GM18507 (cell line): ENCODE results near the gene TRIM49.
"Not testable (repeated sequence)": the region's sequence is repeated elsewhere in the genome, so short reads cannot be mapped to it uniquely, and the experiment has no call there.

Source experiments
- DNase-seq: peaks from one replicate; pipeline ENCODE4 v3.0.0; 2011; ENCODE audit warnings: low read depth; ENCODE audit not compliant: insufficient read length; ENCODE audit errors: extremely low spot score
- FAIRE-seq: peaks from 2 replicates; lab custom pipeline; 2011; peaks lifted over from hg19 to GRCh38; lab: Jason Lieb, UNC

TRIM49 gene, protein sequence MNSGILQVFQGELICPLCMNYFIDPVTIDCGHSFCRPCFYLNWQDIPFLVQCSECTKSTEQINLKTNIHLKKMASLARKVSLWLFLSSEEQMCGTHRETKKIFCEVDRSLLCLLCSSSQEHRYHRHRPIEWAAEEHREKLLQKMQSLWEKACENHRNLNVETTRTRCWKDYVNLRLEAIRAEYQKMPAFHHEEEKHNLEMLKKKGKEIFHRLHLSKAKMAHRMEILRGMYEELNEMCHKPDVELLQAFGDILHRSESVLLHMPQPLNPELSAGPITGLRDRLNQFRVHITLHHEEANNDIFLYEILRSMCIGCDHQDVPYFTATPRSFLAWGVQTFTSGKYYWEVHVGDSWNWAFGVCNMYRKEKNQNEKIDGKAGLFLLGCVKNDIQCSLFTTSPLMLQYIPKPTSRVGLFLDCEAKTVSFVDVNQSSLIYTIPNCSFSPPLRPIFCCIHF

GRCh38 chr11:89808475-89808874 is at the start of gene TRIM49:
TSS of gene TRIM49 (minus strand) at chr11:89808575. CDS start at chr11:89804469, 4,106 bp downstream.
- DNase-seq, FAIRE-seq: not testable (repeated sequence)

DNA sequence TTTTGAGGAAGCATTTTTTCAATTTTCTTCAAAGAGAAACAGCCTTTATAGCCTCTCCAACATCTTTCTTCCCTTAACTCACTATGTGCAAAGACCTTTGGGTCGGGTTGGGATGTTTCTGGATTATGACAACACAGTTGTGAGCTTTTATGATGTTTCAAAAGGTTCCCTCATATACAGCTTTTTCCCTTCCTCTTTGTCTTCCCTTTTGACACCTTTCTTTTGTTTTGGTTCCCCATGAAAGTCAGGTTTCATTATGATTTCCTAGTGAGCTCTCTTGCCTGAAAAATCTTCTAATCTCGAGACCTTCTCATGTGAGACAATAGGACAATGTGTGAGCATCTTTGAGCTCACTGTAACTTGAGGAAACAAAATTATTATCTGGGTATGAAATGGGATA is 18.3 kb upstream of the TRIM49 start:
- DNase-seq, FAIRE-seq: not testable (repeated sequence)

DNA sequence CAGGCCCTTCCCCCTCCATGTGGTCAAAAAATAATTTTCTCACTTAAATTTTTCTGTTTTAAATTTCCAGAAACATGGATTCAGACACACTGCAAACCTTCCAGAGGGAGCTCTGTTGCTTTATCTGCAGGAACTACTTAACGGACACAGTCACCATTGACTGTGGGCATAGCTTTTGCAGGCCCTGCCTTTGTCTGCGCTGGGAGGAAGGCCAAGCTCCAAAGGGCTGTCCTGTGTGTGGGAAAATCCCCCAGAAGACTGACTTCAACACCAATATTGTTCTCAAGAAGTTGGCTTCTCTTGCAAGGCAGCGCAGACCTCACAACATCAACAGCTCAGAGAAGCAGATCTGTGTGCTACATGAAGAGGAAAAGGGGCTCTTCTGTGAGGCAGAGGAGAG is 11.6 kb upstream of the TRIM49 start:
- not testable (repeated sequence) for DNase-seq, FAIRE-seq

DNA sequence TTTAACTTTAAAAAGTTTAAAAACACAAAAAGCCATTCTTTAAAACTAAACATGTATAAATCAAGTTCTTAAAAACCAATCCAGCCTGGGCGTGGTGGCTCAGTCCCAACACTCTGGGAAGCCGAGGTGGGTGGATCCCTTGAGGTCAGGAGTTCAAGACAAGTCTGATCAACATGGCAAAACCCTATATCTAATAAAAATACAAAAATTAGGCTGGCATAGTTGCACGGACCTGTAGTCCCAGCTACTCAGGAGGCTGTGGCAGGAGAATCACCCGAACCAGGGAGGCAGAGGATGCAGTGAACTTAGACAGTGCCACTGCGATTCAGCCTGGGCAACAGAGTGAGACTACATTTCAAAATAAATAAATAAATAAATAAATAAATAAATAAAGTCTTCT is 5.2 kb upstream of the TRIM49 start:
- not testable (repeated sequence) for DNase-seq, FAIRE-seq

DNA sequence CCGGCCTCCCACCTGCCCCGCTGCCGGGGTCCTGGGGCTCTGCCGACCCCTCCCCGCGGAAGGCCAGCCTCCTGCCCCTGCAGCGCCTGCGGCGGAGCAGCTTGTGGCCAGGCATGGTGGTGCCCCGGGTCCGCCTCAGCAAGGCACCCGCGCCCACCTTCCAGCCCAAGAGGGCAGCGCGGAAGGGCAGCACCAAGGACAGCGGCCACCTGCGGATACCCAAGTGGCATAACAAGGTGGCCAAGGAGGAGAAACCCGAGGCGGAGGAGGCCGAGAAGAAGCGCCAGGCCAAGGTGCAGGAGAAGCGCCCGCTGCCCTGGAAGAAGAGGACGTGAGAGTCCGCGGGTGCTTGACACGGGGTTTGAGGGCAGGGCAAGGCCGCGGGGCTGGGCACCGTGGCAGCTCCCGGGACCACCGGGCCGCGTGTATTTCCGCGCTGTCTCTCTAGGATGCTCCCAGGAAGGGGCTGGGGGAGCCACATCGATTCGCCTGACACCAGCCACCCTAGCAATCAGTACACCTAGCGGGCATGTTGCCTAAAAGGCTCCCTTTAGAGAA is 20.8 kb downstream of the TRIM49 start:
- DNase-seq, FAIRE-seq: not testable (repeated sequence)

GRCh38 chr11:89785726-89786125 is 22.6 kb downstream of the TRIM49 start:
- not testable (repeated sequence) for DNase-seq, FAIRE-seq

- not testable (repeated sequence) for DNase-seq, FAIRE-seq
Measured at GRCh38 chr11:89750822-89751221, 57.6 kb downstream of the TRIM49 start.
